GM19099 (cell line): ENCODE results near the gene TAF1.
A peak's percentile ranks its signal among the peaks of the same experiment; 100 is the strongest.

ENCODE experiments used
- POLR2A ChIP-seq: IDR thresholded peaks from 3 replicates; pipeline ENCODE4 v1.6.1; 2011; ENCODE audit warnings: low read depth; ENCODE audit not compliant: insufficient read length; ENCODE audit errors: extremely low read depth

TAF1 gene

DNA sequence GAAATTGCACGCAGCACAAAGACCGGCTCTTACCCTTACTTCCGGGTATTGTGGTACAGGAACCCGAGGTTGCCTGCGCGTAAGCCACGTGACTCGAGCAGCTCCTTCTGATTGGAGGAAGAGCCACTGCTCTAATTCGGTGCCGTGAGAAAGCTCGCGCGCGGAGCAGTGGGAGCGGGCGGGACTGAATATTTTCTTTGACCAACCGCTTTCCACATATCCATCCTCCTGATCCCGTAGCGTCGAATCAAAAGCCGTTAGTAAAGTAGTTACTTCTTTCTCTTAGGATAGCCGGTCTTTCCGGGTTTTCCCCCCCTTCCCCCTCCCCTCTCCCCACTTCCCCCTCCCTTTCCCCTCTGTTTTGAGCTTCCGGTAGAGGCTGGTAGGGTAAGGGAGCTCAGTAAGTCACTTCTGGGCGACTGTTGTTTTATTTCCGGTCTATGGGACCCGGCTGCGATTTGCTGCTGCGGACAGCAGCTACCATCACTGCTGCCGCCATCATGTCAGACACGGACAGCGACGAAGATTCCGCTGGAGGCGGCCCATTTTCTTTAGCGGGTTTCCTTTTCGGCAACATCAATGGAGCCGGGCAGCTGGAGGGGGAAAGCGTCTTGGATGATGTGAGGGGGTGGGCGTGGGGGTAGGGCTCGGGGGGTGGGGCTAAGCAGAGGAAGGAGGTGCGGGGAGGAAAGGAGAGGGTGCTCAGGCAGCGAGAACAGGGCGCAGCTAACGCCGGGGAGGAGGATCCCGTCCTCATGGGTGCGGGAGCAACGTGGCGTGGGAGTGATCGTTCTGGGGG lies at the start of gene TAF1:
TSS of gene TAF1 (plus strand) at position 483 of the 799 bp plus-strand sequence. CDS start at position 501, 18 bp downstream.
- TF ChIP-seq POLR2A: peak; percentile 70

- TF ChIP-seq POLR2A: no peak
Observed at GRCh38 chrX:71320126-71320525, 46.0 kb upstream of the TAF1 start.

DNA sequence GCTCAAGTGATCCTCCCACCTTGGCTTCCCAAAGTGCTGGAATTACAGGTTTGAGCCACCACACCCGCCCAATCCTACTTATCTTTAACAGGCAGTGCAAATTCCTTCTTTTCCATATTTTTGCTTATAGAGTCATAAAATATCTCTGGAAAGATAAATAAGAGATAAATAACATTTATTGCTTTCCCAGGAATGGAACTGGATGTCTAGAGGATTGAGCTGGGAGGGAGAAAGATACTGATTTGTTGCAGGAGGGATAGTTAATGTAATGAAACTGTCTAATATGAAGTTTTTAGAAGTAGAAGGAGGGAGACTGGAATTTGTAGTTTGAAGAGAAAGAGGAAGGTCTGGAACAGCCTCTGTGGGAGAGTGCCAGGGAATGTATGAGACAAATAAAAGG lies 44.4 kb upstream of the TAF1 start:
- TF ChIP-seq POLR2A: no peak

DNA sequence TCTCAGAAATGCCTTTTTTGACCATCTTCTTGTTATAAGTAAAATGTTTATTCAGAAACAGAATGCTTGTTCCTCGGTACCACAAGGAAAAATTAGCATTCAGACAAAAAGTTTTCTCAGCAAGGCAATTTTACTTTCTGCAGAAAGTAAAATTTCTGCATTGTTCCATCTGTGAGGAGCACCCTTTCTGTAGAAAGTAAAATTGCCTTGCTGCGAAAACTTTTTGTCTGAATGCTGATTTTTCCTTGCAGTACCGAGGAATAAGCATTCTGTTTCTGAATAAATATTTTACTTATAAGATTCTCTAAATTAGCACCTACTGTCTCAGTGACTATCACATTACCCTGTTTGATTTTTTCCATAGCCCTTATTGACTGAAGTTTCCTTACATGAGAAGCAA lies 39.8 kb upstream of the TAF1 start:
- no peak for TF ChIP-seq POLR2A

DNA sequence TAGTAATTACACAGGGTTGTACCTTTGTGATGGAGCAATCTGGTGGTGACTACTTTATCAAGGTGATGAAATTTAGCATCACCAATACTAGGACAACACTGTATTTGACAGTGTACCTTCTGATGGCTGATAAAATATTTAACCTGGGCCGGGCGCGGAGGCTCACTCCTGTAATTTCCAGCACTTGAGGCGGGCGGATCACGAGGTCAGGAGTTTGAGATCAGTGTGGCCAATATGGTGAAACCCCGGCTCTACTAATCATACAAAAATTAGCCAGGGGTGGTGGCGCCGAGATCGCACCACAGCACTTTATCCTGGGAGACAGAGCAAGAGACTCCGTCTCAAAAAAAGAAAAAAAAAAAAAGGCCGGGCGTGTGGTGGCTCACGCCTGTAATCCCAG lies 1.9 kb upstream of the TAF1 start:
- no peak for TF ChIP-seq POLR2A

DNA sequence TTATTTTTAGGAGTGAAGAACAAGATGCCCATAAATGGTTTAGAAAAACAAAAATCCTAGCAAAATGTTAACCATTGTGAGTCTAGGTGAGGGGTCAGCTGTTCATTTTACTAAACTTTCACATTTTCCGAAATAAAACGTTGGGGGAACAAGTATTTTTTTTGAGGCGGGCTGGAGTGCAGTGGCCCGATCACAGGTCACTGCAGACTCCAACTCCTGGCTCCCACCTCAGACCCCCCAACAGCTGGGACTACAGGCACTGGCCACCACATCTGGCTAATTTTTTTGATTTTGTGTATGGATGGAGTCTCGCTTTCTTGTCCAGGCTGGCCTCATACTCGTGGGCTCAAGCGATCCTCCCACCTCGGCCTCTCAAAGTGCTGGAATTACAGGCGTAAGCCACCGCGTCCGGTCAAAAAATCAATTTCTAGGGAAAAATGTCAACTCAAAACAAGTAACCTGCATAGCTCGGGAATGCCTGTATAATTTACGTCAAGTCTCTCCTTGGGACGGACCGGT lies 742 bp upstream of the TAF1 start:
- no peak for TF ChIP-seq POLR2A

DNA sequence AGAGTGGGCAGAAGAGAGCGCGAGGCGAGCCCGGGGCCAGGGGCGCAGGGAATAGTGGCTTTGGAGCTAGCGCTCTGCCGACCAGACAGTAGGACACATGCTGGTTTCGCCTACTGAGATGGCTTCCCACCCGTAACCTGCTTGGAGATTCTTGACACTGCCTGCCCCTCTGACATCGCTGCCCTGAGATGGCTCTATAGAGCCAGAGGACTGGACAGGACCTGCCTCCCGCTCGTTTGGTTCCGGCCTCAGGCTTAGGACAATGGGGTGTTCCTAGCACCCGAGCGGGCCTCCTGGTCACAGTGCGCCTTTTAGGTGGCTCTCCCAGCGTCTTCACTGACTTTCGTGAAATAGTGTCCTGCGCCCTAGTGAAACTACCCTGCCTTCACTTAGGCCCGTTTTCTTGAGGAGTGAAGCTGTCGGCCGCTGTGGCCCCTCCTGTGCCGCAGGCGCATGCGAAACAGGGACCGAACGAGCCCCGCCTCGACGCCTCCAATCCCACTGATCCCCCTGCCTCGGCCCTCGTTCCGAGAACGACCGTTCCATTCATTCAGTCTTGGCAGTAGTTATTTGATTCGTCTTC lies 608 bp downstream of the TAF1 start:
- no peak for TF ChIP-seq POLR2A

DNA sequence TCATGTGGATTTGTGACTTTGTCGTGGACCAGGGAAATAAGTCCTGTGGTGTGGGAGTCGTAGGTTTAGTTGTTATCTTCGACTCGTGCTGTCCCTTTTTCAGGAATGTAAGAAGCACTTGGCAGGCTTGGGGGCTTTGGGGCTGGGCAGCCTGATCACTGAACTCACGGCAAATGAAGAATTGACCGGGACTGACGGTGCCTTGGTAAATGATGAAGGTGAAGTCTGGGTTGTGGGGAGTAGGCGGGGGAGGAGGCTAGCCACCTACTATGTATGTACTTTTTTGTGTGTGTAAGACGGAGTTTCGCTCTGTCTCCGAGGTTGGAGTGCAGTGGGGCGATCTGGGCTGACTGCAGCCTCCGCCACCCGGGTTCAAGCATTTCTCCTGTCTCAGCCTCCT lies 1.2 kb downstream of the TAF1 start:
- TF ChIP-seq POLR2A: no peak

GRCh38 chrX:71372388-71372787 lies 6.2 kb downstream of the TAF1 start:
- TF ChIP-seq POLR2A: no peak

DNA sequence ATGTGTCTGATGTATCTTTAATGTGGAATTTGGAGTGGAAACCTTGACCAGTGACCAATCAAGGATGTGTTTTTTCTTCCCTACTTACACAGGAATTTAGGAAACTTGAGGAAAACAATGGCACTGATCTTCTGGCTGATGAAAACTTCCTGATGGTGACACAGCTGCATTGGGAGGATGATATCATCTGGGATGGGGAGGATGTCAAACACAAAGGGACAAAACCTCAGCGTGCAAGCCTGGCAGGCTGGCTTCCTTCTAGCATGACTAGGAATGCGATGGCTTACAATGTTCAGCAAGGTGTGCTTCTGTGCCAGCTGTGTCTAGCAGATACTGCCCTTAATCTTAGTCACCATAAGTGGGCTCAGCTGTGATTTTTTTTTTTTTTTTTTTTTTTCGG lies 12.6 kb downstream of the TAF1 start:
- no peak for TF ChIP-seq POLR2A

DNA sequence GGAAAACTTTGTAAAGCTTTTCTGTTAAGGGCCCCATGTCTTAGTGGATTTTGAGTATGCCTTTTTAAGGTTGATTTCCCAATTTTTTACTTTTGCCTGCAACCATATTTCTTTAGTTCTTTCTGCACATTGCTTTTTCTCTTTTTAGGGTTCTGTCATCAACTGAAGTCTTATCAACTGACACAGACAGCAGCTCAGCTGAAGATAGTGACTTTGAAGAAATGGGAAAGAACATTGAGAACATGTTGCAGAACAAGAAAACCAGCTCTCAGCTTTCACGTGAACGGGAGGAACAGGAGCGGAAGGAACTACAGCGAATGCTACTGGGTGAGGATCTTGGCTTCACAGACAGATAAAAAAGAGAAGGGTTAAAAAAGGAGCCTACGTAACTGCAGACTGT lies 27.8 kb downstream of the TAF1 start:
- TF ChIP-seq POLR2A: no peak

GRCh38 chrX:71396576-71396975 lies 30.4 kb downstream of the TAF1 start:
- no peak for TF ChIP-seq POLR2A

DNA sequence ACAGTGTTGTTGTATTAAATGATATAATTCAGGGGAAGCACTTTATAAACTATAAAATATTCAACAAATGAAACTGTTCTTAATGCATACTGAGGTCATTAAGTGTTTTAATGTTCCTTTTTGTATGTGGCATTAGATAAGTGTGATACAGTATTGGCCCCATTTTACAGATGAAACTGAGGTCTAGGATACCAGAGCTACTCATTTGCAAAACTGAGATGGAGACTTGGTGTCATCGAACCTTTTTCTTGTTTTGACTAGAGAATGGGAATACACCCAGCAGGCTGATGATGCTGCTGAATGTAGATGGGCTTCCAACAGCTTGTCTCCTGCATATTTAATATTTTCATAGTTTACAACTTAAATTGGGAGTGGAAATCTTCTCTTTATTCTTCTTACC lies 34.6 kb downstream of the TAF1 start:
- TF ChIP-seq POLR2A: no peak

GRCh38 chrX:71420686-71421085 lies 54.5 kb downstream of the TAF1 start:
- TF ChIP-seq POLR2A: no peak

DNA sequence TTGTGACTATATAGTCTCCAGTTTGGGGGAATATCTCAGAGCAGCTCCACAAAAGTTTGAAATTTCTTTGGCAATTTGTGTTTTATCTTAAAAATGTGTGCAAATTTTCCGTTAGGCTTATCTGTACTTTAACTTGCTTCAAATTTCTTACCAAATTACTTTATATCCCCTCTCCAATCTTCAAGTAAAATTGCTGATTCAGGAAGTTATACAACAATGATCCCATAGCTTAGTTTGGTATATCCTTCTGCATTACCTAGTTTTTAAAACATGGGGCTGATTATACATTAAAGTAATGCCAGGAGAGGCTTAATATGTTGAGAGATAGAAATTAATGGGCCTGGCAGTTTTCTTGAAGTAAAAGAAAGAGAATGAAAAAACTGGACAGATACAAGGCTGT lies 66.6 kb downstream of the TAF1 start:
- no peak for TF ChIP-seq POLR2A

GRCh38 chrX:71438750-71439149 lies 72.6 kb downstream of the TAF1 start:
- no peak for TF ChIP-seq POLR2A
